GM12878 (cell line): ENCODE results near the gene BEST1. TPM values are rescaled to one million over a fixed set of nuclear protein-coding genes. Genes with fewer than 3 reads are reported as not detected.

Experiments
- ATAC-seq: fragments of 200-7000 bp; cut with Tn5 transposase; 3 replicates; pipeline ENCODE4 v1.9.1; 2020; ENCODE audit warnings: mild to moderate bottlenecking, moderate library complexity
- BruUV-seq: library from RNA; stranded (reverse); fragments of 400-500 nt; replicated peaks from 2 replicates; lab custom pipeline; 2021; lab: Mats Ljungman, UMichigan
- CTCF ChIA-PET: fragments of 300-600 bp; sonication (Branson Sonifier 250); formaldehyde crosslinking; extraction: SDS; loops from one replicate; lab custom pipeline; 2021; ENCODE audit warnings: inconsistent platforms; lab: Yijun Ruan, JAX
- POLR2A ChIA-PET: fragments of 350-600 bp; formaldehyde crosslinking; extraction: SDS; loops from one replicate; lab custom pipeline; 2021; ENCODE audit warnings: inconsistent platforms; lab: Charles Lee
- RAD21 ChIA-PET: fragments of 300-600 bp; sonication (Branson Sonifier 250); formaldehyde crosslinking; loops from one replicate; lab custom pipeline; 2023; ENCODE audit warnings: antibody characterized with exemption; ENCODE audit not compliant: unreplicated experiment; lab: Charles Lee
- SMC1A ChIA-PET: fragments of 300-600 bp; sonication (Branson Sonifier 250); formaldehyde crosslinking; loops from one replicate; lab custom pipeline; 2023; ENCODE audit not compliant: unreplicated experiment, uncharacterized antibody; lab: Charles Lee
- DNase-seq: peaks from one replicate; pipeline ENCODE4 v3.0.0-alpha.2; 2011; ENCODE audit warnings: low read depth, low spot score
- FAIRE-seq: peaks from 3 replicates; lab custom pipeline; 2011; peaks lifted over from hg19 to GRCh38; lab: Jason Lieb, UNC
- H2AFZ ChIP-seq: 2 replicates; pipeline ENCODE4 v1.6.0; 2011; ENCODE audit warnings: low read depth, low read length, control low read depth; ENCODE audit not compliant: control insufficient read depth
- H3K27ac ChIP-seq: 2 replicates; pipeline ENCODE4 v1.5.1; 2011; ENCODE audit warnings: control low read depth; ENCODE audit not compliant: control insufficient read depth, insufficient read depth
- H3K27me3 ChIP-seq, 2 experiments: replicated peaks in 1 of 2; 2 replicates each; pipeline versions ENCODE4 v1.6.0 to v1.6.1; 2011; ENCODE audit warnings: low read length in 1 of 2; ENCODE audit not compliant: control insufficient read depth in 2 of 2, insufficient read depth in 2 of 2
- H3K36me3 ChIP-seq, 2 experiments: 2 replicates each; pipeline ENCODE4 v1.5.1; 2011; ENCODE audit warnings: low read length in 1 of 2; ENCODE audit not compliant: control insufficient read depth in 2 of 2, insufficient read depth in 2 of 2
- H3K4me1 ChIP-seq: 2 replicates; pipeline ENCODE4 v1.6.1; 2011; ENCODE audit warnings: mild to moderate bottlenecking, low read length, moderate library complexity, mixed read lengths; ENCODE audit not compliant: control insufficient read depth, insufficient read depth
- H3K4me2 ChIP-seq: 2 replicates; pipeline ENCODE4 v1.6.0; 2011; ENCODE audit warnings: control low read depth; ENCODE audit not compliant: control insufficient read depth, insufficient read depth
- H3K4me3 ChIP-seq: fragments of 200-600 bp; sonication (generic); 2 replicates; pipeline ENCODE4 v1.5.1; 2016
- H3K79me2 ChIP-seq: 2 replicates; pipeline ENCODE4 v1.6.0; 2011; ENCODE audit warnings: low read length; ENCODE audit not compliant: control insufficient read depth, insufficient read depth
- H3K9ac ChIP-seq: 2 replicates; pipeline ENCODE4 v1.8.0; 2011; ENCODE audit warnings: low read length, control low read depth, mixed read lengths; ENCODE audit not compliant: control insufficient read depth, insufficient read depth
- H3K9me3 ChIP-seq: replicated peaks from 3 replicates; pipeline ENCODE4 v1.5.1; 2011; ENCODE audit warnings: mild to moderate bottlenecking, low read length; ENCODE audit not compliant: control insufficient read depth, insufficient read depth
- H4K20me1 ChIP-seq: 2 replicates; pipeline ENCODE4 v1.6.0; 2011; ENCODE audit not compliant: control insufficient read depth, insufficient read depth
- ASH2L ChIP-seq: fragments of 300-600, 200-600 bp; sonication (generic); IDR thresholded peaks from 2 replicates; pipeline ENCODE4 v1.6.1; 2017; ENCODE audit warnings: low read depth, mild to moderate bottlenecking, borderline replicate concordance
- BCL3 ChIP-seq: IDR thresholded peaks from 2 replicates; pipeline ENCODE4 v1.6.1; 2011; ENCODE audit warnings: borderline replicate concordance, low read depth, mild to moderate bottlenecking, moderate library complexity, low read length; ENCODE audit not compliant: insufficient read depth, poor library complexity, severe bottlenecking
- BHLHE40 ChIP-seq, 2 experiments: fragments of 450-650 bp in 1 of 2; IDR thresholded peaks; 2 replicates each; pipeline ENCODE4 v1.6.1; 2011 to 2017; ENCODE audit warnings: low read depth in 2 of 2, borderline replicate concordance in 1 of 2, improper control_type of control experiment in 1 of 2, low read length in 1 of 2, mild to moderate bottlenecking in 1 of 2
- FOS ChIP-seq: IDR thresholded peaks from 3 replicates; pipeline ENCODE4 v1.6.1; 2011; ENCODE audit warnings: borderline replicate concordance; ENCODE audit not compliant: insufficient read length; ENCODE audit errors: extremely low read depth
- HDAC6 ChIP-seq: fragments of 200-600 bp; sonication (generic); IDR thresholded peaks from one replicate; pipeline ENCODE4 v1.8.0; 2017; ENCODE audit warnings: antibody characterized with exemption; ENCODE audit not compliant: unreplicated experiment
- JUNB ChIP-seq: IDR thresholded peaks from 2 replicates; pipeline ENCODE4 v1.6.1; 2016; ENCODE audit warnings: antibody characterized with exemption, mild to moderate bottlenecking
- NR2F1 ChIP-seq: fragments of 450-650 bp; conservative IDR thresholded peaks from 2 replicates; pipeline ENCODE4 v1.6.1; 2017; ENCODE audit warnings: mild to moderate bottlenecking
- POLR2A ChIP-seq: IDR thresholded peaks from 2 replicates; pipeline ENCODE4 v1.6.1; 2011; ENCODE audit warnings: low read depth, mild to moderate bottlenecking, low read length
- RELA ChIP-seq: fragments of 450-650 bp; IDR thresholded peaks from 2 replicates; pipeline ENCODE4 v1.8.0; 2014; ENCODE audit warnings: borderline replicate concordance; ENCODE audit not compliant: partially characterized antibody
- SUPT20H ChIP-seq: IDR thresholded peaks from 2 replicates; pipeline ENCODE4 v1.6.1; 2011; ENCODE audit warnings: low read depth, mild to moderate bottlenecking, low read length, moderate library complexity, borderline replicate concordance; ENCODE audit not compliant: control insufficient read depth
- WGBS: methylation state at CpG from one replicate; pipeline ENCODE4 v1.1.6; 2016; ENCODE audit warnings: low lambda C conversion rate; ENCODE audit not compliant: insufficient replicate concordance, insufficient coverage; ENCODE audit errors: missing lambda C conversion rate; 5-methylcytosine and 5-hydroxymethylcytosine counted together
- in situ Hi-C: fragments of 300-500 bp; cut with MboI; formaldehyde crosslinking; loops from 9 replicates; pipeline ENCODE4 v1.14.3; 2018; ENCODE audit warnings: mixed read lengths
- intact Hi-C: fragments of 100-400 bp; cut with micrococcal nuclease; formaldehyde crosslinking; loops from one replicate; pipeline ENCODE4 v1.14.2; 2022; ENCODE audit not compliant: unreplicated experiment
- polyA plus RNA-seq, 11 experiments: library from polyadenylated mRNA; depleted of rRNA in 4 of 11; unstranded in 6 of 11; stranded (reverse) in 5 of 11; fragments of >200 nt; fragmentation: Nextera tagmentation in 4 of 11; fragmentation: Illumina TruSeq in 1 of 11; extraction: Ambion mirVana in 4 of 11; extraction: Trizol in 1 of 11; gene quantifications; 1 replicate in 1 of 11; 2 replicates in 10 of 11; pipeline versions ENCODE4 v1.2.1 to v1.2.3, GENCODE V29; 2011 to 2016; ENCODE audit warnings: inconsistent platforms in 2 of 11, missing spikeins in 2 of 11, low read depth in 1 of 11
- total RNA-seq, 4 experiments: library from RNA; depleted of rRNA in 3 of 4; stranded (reverse); fragments of >200 nt in 3 of 4; fragmentation: Illumina TruSeq in 1 of 4; extraction: Trizol in 1 of 4; gene quantifications; 2 replicates each; pipeline versions ENCODE4 v1.2.1 to v1.2.3, GENCODE V29; 2013 to 2021

Gene BEST1
- total and polyA plus RNA-seq, 10 of the 15 experiments (the other 5 are each of a cell fraction or from before 2014, with no cell fraction given): 0.03 to 3.4 (median 0.15) TPM; not detected in 1

- RAD21 ChIA-PET: interaction anchor here (1.1 kb wide), 1 partner anchor 115 kb away, joined by 3 read pairs; no protein-coding TSS in a partner anchor
- CTCF ChIA-PET: interaction anchor here (1.6 kb wide), 1 partner anchor 114 kb away, joined by 4 read pairs; no protein-coding TSS in a partner anchor
- SMC1A ChIA-PET: no interaction called here
- POLR2A ChIA-PET: no interaction called here
- H3K9ac ChIP-seq: no peak overlapping the region
- no peak overlapping the region for H2AFZ ChIP-seq
- H3K9me3 ChIP-seq: no peaks in the 10 kb centered on the region; the same call in 2 of the 3 replicates
- 57% methylated on average over 3 of the region's 3 CpGs for WGBS
- ATAC-seq: no peak
- BruUV-seq: no TSS peak
- H3K4me2 ChIP-seq: no peak overlapping the region
- H3K27ac ChIP-seq: no peak overlapping the region
- no peaks in the 10 kb centered on the region for H4K20me1 ChIP-seq
- no peak overlapping the region for H3K4me3 ChIP-seq
- TF ChIP-seq BCL3: no peak
- TF ChIP-seq JUNB: no peak
- no peak for TF ChIP-seq SUPT20H
- no peak for TF ChIP-seq ASH2L
- TF ChIP-seq FOS: no peak
- TF ChIP-seq NR2F1: no peak
- no peak for TF ChIP-seq RELA
- no peak for TF ChIP-seq POLR2A
- TF ChIP-seq HDAC6: no peak
- TF ChIP-seq BHLHE40 (IDR thresholded peaks at IDR 0.05; ENCODE audit: borderline replicate concordance in 1 of 2, low read depth in 2 of 2, low read length in 1 of 2): no peak
- no peak for DNase-seq
- H3K27me3 ChIP-seq: no peaks in the 10 kb centered on the region
- intact Hi-C loops (no loop called here), in situ Hi-C loops (no loop called here)
- no peaks in the 10 kb centered on the region for H3K79me2 ChIP-seq
- no peak for FAIRE-seq
- H3K4me1 ChIP-seq: peaks cover 6% of the 10 kb centered on the region
- H3K36me3 ChIP-seq: no peaks in the 10 kb centered on the region
Measured at GRCh38 chr11:62012451-62012831, 62.3 kb downstream of the BEST1 start.
